K562 (cell line): ENCODE measurements around the gene FRMD7. TPM values are rescaled to one million over a fixed set of nuclear protein-coding genes. Genes with fewer than 3 reads are reported as not detected.

ENCODE experiments used
- CCAR2 ChIP-seq: fragments of 200-400 bp; formaldehyde crosslinking; IDR thresholded peaks from 2 replicates; pipeline ENCODE4 v1.6.1; 2017; ENCODE audit warnings: mild to moderate bottlenecking, low read depth, low read length
- CSDE1 ChIP-seq, 2 experiments: fragments of 450-650 bp; IDR thresholded peaks; 2 replicates each; pipeline ENCODE4 v1.6.1; 2016; ENCODE audit warnings: mild to moderate bottlenecking in 1 of 2
- DNMT1 ChIP-seq: fragments of 450-650 bp; IDR thresholded peaks from 2 replicates; pipeline ENCODE4 v1.6.1; 2016; ENCODE audit warnings: antibody characterized with exemption, mild to moderate bottlenecking
- ESRRA ChIP-seq: fragments of 450-650 bp; IDR thresholded peaks from 2 replicates; pipeline ENCODE4 v1.6.1; 2014; ENCODE audit warnings: low read depth, mild to moderate bottlenecking, moderate library complexity, borderline replicate concordance
- IFI16 ChIP-seq: fragments of 250-450 bp; sonication (Bioruptor Pico); IDR thresholded peaks from 2 replicates; pipeline ENCODE4 v2.1.2; 2022; ENCODE audit warnings: mild to moderate bottlenecking, inconsistent platforms
- MAFG ChIP-seq: fragments of 450-650 bp; conservative IDR thresholded peaks from 2 replicates; pipeline ENCODE4 v1.6.1; 2016; ENCODE audit warnings: missing genetic modification characterization, missing compliant biosample characterization
- MCM7 ChIP-seq, 2 experiments: fragments of 450-650 bp; IDR thresholded peaks; 2 replicates each; pipeline ENCODE4 v1.6.1; 2016 to 2018
- PURB ChIP-seq: sonication (generic); formaldehyde crosslinking; IDR thresholded peaks from 2 replicates; pipeline ENCODE4 v1.9.0; 2021; ENCODE audit warnings: low read depth, mild to moderate bottlenecking, missing genetic modification reagents
- RBM39 ChIP-seq: fragments of 200-400 bp; formaldehyde crosslinking; optimal IDR thresholded peaks from 2 replicates; pipeline ENCODE3; 2018; ENCODE audit warnings: low read depth, low read length
- SREBF2 ChIP-seq: sonication (generic); formaldehyde crosslinking; IDR thresholded peaks from 2 replicates; pipeline ENCODE4 v1.4.0; 2020; ENCODE audit warnings: mild to moderate bottlenecking, missing genetic modification reagents
- ZNF175 ChIP-seq: fragments of 200-800 bp; sonication (Bioruptor generic); IDR thresholded peaks from 2 replicates; pipeline ENCODE4 v1.6.1; 2016; ENCODE audit warnings: low read depth, mild to moderate bottlenecking, missing genetic modification characterization, missing compliant biosample characterization
- polyA plus RNA-seq, 8 experiments: library from polyadenylated mRNA; depleted of rRNA in 4 of 8; stranded (reverse) in 5 of 8; unstranded in 3 of 8; fragments of >200 nt; fragmentation: Nextera tagmentation in 2 of 8; fragmentation: Illumina TruSeq in 1 of 8; extraction: Ambion mirVana in 2 of 8; extraction: Trizol in 1 of 8; gene quantifications; 2 replicates each; pipeline versions ENCODE4 v1.2.1 to v1.2.3, GENCODE V29; 2011 to 2014; ENCODE audit warnings: inconsistent platforms in 1 of 8, missing spikeins in 1 of 8
- total RNA-seq, 7 experiments: library from RNA; depleted of rRNA in 6 of 7; stranded (reverse); fragments of >200 nt in 6 of 7; fragmentation: Illumina TruSeq in 2 of 7; extraction: Trizol in 2 of 7; gene quantifications; 2 replicates each; pipeline versions ENCODE4 v1.2.1 to v1.2.3, GENCODE V29; 2011 to 2021; ENCODE audit warnings: low replicate concordance in 1 of 7
- TF ChIP-seq, protein P1 (sequence below): fragments of 250-450 bp; sonication (Bioruptor Pico); IDR thresholded peaks from 2 replicates; pipeline ENCODE4 v1.4.0; 2020; ENCODE audit warnings: mild to moderate bottlenecking
- TF ChIP-seq, protein P2 (sequence below): fragments of 450-650 bp; IDR thresholded peaks from 2 replicates; pipeline ENCODE4 v1.6.1; 2016; ENCODE audit warnings: low read depth
- TF ChIP-seq, protein P3 (sequence below): fragments of 250-450 bp; sonication (Bioruptor Pico); IDR thresholded peaks from 2 replicates; pipeline ENCODE4 v1.8.0; 2022; ENCODE audit warnings: moderate library complexity, mild to moderate bottlenecking, inconsistent platforms
- TF ChIP-seq, protein P4 (sequence below): fragments of 450-650 bp; IDR thresholded peaks from 2 replicates; pipeline ENCODE4 v1.6.1; 2017; ENCODE audit warnings: antibody characterized with exemption
- TF ChIP-seq, protein P5 (sequence below): fragments of 450-650 bp; formaldehyde crosslinking; conservative IDR thresholded peaks from 2 replicates; pipeline ENCODE4 v1.4.0; 2022; ENCODE audit warnings: mild to moderate bottlenecking, missing genetic modification characterization

FRMD7 gene
- total and polyA plus RNA-seq, 9 of the 15 experiments (the other 6 are each of a cell fraction or from before 2014, with no cell fraction given): 0.06 to 0.09 TPM; not detected in 7

DNA sequence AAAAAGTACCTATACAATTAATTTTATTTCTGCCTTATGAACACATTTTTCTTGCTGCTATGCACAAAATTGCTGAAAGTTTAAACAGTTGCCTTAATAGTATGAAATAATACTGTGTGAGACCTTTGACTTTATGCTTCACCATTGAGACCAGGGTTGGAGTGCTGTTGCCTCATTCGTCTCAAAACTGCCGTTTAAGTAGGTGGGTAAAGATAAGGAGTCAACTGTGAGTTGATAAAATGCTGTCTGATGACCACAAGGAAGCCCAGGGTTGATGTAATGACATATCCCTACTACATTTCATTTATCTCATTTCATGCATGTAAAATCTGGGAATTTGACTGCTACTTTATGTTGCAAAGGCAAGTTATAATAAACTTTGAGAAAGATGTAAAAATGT is 81.3 kb downstream of the FRMD7 start (continued):
- no peak for TF ChIP-seq PURB (CRISPR knock-in tag)
- TF ChIP-seq SREBF2 (CRISPR knock-in tag): no peak
- 0 out of 2 replicates have a peak, but pooled peaks have one; percentile 30 for TF ChIP-seq ZNF175 (CRISPR knock-in tag)
- TF ChIP-seq MAFG (tag): no peak
- TF ChIP-seq RBM39: no peak
- TF ChIP-seq, protein P1, sequence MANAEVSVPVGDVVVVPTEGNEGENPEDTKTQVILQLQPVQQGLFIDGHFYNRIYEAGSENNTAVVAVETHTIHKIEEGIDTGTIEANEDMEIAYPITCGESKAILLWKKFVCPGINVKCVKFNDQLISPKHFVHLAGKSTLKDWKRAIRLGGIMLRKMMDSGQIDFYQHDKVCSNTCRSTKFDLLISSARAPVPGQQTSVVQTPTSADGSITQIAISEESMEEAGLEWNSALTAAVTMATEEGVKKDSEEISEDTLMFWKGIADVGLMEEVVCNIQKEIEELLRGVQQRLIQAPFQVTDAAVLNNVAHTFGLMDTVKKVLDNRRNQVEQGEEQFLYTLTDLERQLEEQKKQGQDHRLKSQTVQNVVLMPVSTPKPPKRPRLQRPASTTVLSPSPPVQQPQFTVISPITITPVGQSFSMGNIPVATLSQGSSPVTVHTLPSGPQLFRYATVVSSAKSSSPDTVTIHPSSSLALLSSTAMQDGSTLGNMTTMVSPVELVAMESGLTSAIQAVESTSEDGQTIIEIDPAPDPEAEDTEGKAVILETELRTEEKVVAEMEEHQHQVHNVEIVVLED (CRISPR knock-in tag): no peak
- TF ChIP-seq DNMT1: no peak
- TF ChIP-seq, protein P2, sequence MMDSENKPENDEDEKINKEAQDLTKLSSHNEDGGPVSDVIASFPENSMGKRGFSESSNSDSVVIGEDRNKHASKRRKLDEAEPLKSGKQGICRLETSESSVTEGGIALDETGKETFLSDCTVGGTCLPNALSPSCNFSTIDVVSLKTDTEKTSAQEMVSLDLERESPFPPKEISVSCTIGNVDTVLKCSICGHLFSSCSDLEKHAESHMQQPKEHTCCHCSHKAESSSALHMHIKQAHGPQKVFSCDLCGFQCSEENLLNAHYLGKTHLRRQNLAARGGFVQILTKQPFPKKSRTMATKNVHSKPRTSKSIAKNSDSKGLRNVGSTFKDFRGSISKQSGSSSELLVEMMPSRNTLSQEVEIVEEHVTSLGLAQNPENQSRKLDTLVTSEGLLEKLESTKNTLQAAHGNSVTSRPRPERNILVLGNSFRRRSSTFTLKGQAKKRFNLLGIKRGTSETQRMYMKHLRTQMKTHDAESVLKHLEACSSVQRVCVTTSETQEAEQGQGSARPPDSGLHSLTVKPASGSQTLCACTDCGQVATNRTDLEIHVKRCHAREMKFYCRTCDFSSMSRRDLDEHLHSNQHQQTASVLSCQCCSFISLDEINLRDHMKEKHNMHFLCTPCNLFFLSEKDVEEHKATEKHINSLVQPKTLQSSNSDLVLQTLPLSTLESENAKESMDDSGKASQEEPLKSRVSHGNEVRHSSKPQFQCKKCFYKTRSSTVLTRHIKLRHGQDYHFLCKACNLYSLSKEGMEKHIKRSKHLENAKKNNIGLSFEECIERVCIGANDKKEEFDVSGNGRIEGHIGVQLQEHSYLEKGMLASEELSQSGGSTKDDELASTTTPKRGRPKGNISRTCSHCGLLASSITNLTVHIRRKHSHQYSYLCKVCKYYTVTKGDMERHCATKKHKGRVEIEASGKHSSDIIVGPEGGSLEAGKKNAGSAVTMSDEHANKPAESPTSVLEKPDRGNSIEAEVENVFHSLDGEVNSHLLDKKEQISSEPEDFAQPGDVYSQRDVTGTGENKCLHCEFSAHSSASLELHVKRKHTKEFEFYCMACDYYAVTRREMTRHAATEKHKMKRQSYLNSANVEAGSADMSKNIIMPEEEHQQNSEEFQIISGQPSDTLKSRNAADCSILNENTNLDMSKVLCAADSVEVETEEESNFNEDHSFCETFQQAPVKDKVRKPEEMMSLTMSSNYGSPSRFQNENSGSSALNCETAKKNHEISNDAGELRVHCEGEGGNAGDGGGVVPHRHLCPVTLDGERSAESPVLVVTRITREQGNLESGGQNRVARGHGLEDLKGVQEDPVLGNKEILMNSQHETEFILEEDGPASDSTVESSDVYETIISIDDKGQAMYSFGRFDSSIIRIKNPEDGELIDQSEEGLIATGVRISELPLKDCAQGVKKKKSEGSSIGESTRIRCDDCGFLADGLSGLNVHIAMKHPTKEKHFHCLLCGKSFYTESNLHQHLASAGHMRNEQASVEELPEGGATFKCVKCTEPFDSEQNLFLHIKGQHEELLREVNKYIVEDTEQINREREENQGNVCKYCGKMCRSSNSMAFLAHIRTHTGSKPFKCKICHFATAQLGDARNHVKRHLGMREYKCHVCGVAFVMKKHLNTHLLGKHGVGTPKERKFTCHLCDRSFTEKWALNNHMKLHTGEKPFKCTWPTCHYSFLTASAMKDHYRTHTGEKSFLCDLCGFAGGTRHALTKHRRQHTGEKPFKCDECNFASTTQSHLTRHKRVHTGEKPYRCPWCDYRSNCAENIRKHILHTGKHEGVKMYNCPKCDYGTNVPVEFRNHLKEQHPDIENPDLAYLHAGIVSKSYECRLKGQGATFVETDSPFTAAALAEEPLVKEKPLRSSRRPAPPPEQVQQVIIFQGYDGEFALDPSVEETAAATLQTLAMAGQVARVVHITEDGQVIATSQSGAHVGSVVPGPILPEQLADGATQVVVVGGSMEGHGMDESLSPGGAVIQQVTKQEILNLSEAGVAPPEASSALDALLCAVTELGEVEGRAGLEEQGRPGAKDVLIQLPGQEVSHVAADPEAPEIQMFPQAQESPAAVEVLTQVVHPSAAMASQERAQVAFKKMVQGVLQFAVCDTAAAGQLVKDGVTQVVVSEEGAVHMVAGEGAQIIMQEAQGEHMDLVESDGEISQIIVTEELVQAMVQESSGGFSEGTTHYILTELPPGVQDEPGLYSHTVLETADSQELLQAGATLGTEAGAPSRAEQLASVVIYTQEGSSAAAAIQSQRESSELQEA: no peak
- TF ChIP-seq MCM7 (IDR thresholded peaks at IDR 0.05): no peak
- TF ChIP-seq, protein P3, sequence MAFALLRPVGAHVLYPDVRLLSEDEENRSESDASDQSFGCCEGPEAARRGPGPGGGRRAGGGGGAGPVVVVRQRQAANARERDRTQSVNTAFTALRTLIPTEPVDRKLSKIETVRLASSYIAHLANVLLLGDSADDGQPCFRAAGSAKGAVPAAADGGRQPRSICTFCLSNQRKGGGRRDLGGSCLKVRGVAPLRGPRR (CRISPR knock-in tag): no peak
- TF ChIP-seq CSDE1 (IDR thresholded peaks at IDR 0.05): no peak
- no peak for TF ChIP-seq CCAR2
- TF ChIP-seq, protein P4, sequence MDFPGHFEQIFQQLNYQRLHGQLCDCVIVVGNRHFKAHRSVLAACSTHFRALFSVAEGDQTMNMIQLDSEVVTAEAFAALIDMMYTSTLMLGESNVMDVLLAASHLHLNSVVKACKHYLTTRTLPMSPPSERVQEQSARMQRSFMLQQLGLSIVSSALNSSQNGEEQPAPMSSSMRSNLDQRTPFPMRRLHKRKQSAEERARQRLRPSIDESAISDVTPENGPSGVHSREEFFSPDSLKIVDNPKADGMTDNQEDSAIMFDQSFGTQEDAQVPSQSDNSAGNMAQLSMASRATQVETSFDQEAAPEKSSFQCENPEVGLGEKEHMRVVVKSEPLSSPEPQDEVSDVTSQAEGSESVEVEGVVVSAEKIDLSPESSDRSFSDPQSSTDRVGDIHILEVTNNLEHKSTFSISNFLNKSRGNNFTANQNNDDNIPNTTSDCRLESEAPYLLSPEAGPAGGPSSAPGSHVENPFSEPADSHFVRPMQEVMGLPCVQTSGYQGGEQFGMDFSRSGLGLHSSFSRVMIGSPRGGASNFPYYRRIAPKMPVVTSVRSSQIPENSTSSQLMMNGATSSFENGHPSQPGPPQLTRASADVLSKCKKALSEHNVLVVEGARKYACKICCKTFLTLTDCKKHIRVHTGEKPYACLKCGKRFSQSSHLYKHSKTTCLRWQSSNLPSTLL: no peak
- peak; percentile 47; the same call in 1 of the 2 replicates for TF ChIP-seq ESRRA
- no peak for TF ChIP-seq IFI16
- TF ChIP-seq, protein P5, sequence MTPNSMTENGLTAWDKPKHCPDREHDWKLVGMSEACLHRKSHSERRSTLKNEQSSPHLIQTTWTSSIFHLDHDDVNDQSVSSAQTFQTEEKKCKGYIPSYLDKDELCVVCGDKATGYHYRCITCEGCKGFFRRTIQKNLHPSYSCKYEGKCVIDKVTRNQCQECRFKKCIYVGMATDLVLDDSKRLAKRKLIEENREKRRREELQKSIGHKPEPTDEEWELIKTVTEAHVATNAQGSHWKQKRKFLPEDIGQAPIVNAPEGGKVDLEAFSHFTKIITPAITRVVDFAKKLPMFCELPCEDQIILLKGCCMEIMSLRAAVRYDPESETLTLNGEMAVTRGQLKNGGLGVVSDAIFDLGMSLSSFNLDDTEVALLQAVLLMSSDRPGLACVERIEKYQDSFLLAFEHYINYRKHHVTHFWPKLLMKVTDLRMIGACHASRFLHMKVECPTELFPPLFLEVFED: no peak
